HS-27A (cell line): ENCODE measurements around the gene CCNT2.
"Not testable (repeated sequence)": the region's sequence is repeated elsewhere in the genome, so short reads cannot be mapped to it uniquely, and the experiment has no call there.

Experiments
- DNase-seq: peaks from one replicate; pipeline ENCODE4 v3.0.0-alpha.2; 2012; ENCODE audit warnings: low read depth, missing footprints

The CCNT2 gene

GRCh38 chr2:134918526-134919340, at the start of gene CCNT2:
Gene CCNT2, plus strand, starts transcription at chr2:134918822. Its CDS starts 33 bp downstream, at chr2:134918855.
- DNase-seq, result peak; percentile 99

DNA sequence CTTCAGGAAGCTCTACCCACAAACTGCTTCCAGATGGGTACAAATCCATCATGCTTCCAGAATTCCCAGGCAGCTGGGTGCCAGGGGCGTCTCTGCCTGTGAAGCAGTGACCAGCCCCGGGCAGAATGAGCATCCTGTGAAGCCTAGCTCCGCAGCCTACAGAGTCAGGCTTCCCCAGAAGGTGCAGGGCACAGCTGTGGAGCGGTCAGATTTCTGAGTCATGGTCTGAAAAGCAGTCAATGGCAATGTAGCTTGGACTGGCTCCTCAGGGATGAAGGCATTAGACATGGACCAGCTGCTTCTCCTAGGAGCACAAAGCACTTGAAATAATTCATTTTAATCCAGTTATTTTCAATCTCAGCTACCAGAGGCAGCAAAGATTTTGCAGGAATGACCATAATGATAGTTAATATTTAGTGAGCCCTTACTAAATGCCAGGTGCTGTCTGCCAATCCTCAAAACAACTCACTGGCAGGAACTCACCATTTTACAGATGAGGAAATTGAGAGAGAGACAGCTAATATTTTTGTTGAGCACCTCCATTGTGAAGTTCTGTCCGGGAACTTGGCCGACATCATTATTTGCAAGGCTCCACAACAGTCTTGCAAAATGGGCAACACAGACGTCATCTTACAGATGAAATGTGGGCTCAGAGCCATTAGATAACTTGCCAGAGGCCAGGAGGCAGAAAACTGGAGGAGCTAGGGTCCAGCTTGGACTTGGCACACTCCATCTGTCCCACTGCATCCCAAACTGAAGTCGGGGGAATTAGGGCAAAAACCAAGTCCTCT, 48.5 kb upstream of the CCNT2 start:
- DNase-seq, result no peak

GRCh38 chr2:134873152-134873551, 45.5 kb upstream of the CCNT2 start:
- no peak for DNase-seq

- no peak for DNase-seq
These were observed 43.3 kb upstream of the CCNT2 start for GRCh38 chr2:134875309-134875708.

DNA sequence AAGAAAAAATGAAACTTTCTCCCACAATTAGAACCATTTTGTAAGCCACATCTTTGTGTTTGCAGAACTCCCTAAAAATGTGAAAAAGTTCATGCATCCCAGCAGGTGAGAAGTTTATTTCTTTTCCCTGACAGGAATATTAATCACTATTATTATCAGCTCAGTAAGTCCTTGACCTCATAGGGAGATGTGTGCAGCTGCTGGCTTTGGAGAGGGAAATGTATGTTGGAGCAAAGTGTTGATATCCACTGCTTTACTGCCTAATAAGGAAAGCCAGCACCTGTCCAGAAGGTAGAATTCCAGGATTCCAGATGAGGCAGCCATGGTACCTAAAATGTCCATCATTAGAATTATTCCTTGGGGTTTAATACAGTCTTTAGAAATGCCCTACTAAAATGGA, 35.8 kb upstream of the CCNT2 start:
- DNase-seq, result no peak

GRCh38 chr2:134883552-134884293, 34.9 kb upstream of the CCNT2 start:
- DNase-seq, result no peak

DNA sequence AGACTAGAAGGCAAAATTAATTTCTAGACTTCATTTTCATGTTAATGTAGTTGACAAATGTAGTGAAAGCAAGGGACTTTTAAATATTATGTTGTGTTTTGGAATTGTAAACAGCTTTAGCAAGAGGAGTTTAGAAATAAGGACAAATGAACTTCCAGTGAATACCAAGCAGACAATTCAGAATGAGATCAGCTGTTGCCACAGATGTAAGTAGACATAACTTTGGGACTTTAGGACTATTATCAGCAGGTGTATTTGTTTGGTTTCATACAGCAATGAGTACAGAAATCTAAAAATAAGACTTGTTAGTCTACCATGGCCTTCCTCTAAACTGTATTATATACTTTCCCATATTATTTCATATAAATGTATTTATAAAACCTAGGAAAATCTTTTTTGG, 34.2 kb upstream of the CCNT2 start:
- no peak for DNase-seq

DNA sequence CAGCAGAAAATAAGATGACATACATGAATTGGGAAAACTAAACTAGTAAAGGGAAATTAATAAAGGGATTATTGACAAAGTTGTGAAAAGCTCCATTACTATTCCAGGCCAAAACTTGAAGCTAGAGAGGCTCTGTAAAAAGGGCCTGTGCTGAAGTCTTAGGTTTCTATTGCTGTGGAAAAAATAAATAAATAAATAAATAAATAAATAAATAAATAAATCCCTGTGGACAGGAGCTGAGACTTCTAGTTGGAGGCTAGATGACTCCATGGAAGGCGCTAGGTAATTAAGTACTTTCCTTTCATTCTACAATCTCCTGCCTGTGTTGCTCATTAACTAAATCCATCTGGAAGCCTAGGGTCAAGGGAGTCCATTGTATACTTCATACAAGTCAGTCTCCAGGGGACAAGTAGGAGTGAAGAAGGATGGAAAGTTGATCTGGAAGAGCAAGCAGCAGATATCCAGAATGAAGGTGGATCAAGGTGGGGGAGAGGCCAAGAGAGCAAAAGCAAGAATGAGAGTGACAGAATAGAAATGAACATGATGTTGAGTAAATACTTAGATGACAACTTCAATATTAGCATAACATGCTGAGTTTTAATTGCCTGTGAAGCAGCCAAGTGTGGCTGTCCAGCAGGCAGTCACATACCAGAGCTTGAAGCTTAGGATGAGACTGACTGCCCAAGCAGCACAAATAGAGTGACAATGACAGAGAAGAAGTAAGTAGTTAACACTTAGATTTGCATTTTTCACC, 26.2 kb upstream of the CCNT2 start:
- DNase-seq, result no peak

DNA sequence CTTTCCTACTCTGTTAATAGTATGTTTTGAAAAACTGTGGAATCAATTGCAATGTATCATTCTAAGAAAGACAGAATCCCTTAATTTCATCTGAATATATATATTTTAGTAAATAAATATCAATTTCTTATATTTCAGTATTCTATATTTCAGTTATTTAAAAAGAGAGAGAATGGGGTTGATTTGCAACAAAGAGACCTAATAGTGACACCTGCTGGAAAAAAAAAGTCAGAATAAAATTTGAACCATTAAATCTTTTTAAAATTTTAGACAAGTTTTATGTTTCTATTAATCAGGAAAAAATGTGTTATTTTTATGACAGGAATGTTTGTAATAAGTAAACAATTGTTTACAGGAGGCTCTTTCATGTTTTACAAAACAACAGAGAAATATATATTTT, 20.7 kb upstream of the CCNT2 start:
- no peak for DNase-seq

DNA sequence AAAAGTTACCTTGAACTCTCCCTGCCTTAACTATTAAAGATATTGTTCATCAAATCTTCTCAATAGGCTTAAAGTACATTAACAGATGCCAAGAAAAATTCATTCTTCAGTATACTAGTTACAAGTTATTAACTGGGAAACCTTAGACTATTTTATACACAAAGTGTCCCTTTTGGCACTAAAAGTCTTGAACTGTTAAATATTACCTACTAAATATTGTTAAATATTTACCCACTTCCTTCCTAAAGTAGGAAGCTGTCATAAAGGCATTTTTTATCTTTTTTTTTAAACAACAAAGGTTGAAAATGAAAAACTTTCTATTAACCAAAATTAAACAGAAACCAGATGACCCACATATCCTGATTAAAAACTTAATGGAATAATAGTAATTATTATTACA, 19.4 kb upstream of the CCNT2 start:
- no peak for DNase-seq

DNA sequence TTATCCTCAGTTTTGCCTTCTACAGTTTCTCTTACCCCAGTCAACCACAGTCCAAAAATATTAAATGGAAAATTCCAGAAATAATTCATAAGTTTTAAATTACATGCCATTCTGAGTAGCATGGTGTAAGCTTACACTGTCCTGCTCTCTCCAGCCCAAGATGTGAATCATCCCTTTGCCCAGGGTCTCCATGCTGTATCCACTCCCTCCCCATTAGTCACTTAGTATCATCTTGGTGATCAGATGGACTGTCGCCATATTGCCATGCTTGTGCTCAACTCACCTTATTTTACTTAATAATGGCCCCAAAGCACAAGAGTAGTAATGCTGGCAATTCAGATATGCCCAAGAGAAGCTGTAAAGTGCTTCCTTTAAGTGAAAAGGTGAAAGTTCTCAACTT, 18.5 kb upstream of the CCNT2 start:
- peak; percentile 73 for DNase-seq

DNA sequence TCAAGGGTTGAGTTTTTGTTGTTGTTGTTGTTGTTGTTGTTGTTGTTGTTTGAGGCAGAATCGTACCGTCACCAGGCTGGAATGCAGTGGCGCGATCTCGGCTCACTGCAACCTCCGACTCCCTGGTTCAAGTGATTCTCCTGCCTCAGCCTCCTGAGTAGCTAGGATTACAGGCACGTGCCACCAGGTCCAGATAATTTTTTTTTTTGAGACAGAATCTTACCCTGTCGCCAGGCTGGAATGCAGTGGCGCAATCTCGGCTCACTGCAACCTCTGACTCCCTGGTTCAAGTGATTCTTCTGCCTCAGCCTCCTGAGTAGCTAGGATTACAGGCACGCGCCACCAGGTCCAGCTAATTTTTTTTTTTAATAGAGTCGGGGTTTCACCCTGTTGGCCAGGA, 14.9 kb upstream of the CCNT2 start:
- DNase-seq, result not testable (repeated sequence)

GRCh38 chr2:134905168-134905567, 13.5 kb upstream of the CCNT2 start:
- DNase-seq, result no peak

DNA sequence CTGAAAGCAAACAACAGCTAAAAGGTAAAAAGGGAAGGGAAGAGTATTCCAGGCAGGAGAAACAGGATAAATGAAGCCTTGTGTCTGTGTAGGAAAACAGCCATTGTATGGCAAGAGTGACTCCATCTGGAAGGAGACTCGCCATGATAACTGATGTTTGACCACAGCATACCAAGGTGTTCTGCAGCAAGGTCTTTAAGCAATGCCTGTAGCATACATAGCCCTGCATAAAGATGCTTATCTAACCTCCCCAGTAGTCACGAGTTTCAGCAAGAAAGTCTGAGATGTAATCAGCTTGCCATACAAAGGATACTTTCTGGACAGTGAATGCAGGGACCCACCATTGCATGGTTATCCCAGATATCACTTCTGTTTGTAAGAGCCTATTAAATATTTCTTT, 11.9 kb upstream of the CCNT2 start:
- DNase-seq, result no peak

- DNase-seq, result not testable (repeated sequence)
These were observed 11.0 kb upstream of the CCNT2 start for GRCh38 chr2:134907441-134908116.

- no peak for DNase-seq
These were observed 7.7 kb upstream of the CCNT2 start for GRCh38 chr2:134910763-134911399.

DNA sequence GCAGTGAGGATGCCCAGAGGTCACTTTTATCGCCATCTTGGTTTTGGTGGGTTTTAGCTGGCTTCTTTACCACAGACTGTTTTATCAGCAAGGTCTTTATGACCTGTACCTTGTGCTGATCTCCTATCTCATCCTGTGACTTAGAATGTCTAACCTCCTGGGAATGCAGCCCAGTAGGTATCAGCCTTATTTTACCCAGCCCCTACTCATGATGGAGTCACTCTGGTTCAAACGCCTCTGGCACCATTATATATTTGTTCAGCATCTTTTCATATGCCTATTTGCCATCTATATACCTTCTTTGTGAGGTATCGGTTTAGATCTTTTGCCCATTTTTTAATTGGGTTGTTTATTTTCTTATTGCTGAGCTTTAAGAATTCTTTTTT, 7.2 kb upstream of the CCNT2 start:
- no peak for DNase-seq

- DNase-seq, result no peak
These were observed 6.3 kb upstream of the CCNT2 start for GRCh38 chr2:134912361-134912760.

- no peak for DNase-seq
These were observed 1.2 kb upstream of the CCNT2 start for GRCh38 chr2:134917360-134917865.

- DNase-seq, result peak; percentile 83
These were observed 615 bp upstream of the CCNT2 start for GRCh38 chr2:134917888-134918525.
